GM19452 (cell line): ENCODE data around the gene C1orf198.

Experiments used
- ATAC-seq: cut with Tn5 transposase; IDR thresholded peaks from one replicate; pipeline ENCODE4 v1.9.1; 2021; ENCODE audit not compliant: unreplicated experiment

Gene C1orf198

GRCh38 chr1:230834292-230834691, 34.0 kb downstream of the C1orf198 start:
- ATAC-seq: no peak

- ATAC-seq: no peak
Measured at GRCh38 chr1:230833511-230833910, 34.8 kb downstream of the C1orf198 start.

- no peak for ATAC-seq
Measured at GRCh38 chr1:230832476-230832875, 35.8 kb downstream of the C1orf198 start.

- no peak for ATAC-seq
Measured at GRCh38 chr1:230831771-230832170, 36.5 kb downstream of the C1orf198 start.

- no peak for ATAC-seq
Measured at GRCh38 chr1:230828421-230828820, 39.9 kb downstream of the C1orf198 start.

- no peak for ATAC-seq
Measured at GRCh38 chr1:230827801-230828200, 40.5 kb downstream of the C1orf198 start.

GRCh38 chr1:230827081-230827681, 41.1 kb downstream of the C1orf198 start:
- ATAC-seq: no peak

- ATAC-seq: no peak
Measured at GRCh38 chr1:230826166-230826875, 42.0 kb downstream of the C1orf198 start.

- no peak for ATAC-seq
Measured at GRCh38 chr1:230825761-230826160, 42.6 kb downstream of the C1orf198 start.

GRCh38 chr1:230824919-230825721, 43.2 kb downstream of the C1orf198 start:
- ATAC-seq: no peak

- no peak for ATAC-seq
Measured at GRCh38 chr1:230824551-230824918, 43.8 kb downstream of the C1orf198 start.

GRCh38 chr1:230823931-230824381, 44.4 kb downstream of the C1orf198 start:
- ATAC-seq: no peak

GRCh38 chr1:230823426-230823825, 44.9 kb downstream of the C1orf198 start:
- ATAC-seq: no peak

GRCh38 chr1:230822092-230822581, 46.2 kb downstream of the C1orf198 start:
- ATAC-seq: no peak

GRCh38 chr1:230821346-230821745, 47.0 kb downstream of the C1orf198 start:
- no peak for ATAC-seq

- no peak for ATAC-seq
Measured at GRCh38 chr1:230820568-230820967, 47.8 kb downstream of the C1orf198 start.

- no peak for ATAC-seq
Measured at GRCh38 chr1:230819976-230820375, 48.3 kb downstream of the C1orf198 start.

- no peak for ATAC-seq
Measured at GRCh38 chr1:230818901-230819300, 49.4 kb downstream of the C1orf198 start.

GRCh38 chr1:230818367-230818766, 50.0 kb downstream of the C1orf198 start:
- no peak for ATAC-seq

- no peak for ATAC-seq
Measured at GRCh38 chr1:230816018-230816417, 52.3 kb downstream of the C1orf198 start.

GRCh38 chr1:230814949-230815692, 53.2 kb downstream of the C1orf198 start:
- no peak for ATAC-seq
